Measurements from ENCODE around the gene ELL.

DNA sequence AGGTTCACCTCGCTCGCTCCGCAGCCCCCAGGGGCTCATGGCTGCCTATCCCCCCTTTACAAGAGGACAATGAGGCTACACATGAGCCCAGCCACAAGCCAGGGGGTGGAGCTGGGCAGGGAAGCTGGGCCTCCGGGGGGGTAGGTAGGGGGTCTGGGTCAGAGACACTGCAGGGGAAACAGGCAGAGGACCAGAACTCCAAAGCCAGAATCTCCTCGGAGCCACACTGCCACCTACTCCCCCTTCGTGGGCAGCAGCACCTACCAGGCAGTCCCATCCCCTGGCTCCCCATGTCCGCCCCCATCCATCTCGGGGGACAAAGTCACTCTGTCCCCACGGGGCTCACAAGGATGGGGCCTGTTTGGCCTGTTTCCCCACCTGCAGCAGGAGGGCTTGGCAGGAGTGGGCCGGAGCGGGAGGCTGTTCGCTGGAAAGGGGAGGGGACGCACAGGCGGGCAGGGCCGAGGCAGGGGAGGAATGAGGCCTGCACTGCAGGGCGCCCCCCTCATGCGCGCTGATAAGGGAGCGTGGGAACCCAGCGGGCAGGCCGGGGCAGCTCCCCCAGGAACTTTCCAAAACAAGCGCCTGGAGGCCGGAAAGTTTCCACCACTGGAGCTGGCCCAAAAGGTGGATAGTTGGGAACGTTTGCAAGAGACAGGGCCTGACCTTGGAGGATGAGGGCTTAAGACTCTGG lies 83.4 kb downstream of the ELL start:
- TF ChIP-seq, protein P1, sequence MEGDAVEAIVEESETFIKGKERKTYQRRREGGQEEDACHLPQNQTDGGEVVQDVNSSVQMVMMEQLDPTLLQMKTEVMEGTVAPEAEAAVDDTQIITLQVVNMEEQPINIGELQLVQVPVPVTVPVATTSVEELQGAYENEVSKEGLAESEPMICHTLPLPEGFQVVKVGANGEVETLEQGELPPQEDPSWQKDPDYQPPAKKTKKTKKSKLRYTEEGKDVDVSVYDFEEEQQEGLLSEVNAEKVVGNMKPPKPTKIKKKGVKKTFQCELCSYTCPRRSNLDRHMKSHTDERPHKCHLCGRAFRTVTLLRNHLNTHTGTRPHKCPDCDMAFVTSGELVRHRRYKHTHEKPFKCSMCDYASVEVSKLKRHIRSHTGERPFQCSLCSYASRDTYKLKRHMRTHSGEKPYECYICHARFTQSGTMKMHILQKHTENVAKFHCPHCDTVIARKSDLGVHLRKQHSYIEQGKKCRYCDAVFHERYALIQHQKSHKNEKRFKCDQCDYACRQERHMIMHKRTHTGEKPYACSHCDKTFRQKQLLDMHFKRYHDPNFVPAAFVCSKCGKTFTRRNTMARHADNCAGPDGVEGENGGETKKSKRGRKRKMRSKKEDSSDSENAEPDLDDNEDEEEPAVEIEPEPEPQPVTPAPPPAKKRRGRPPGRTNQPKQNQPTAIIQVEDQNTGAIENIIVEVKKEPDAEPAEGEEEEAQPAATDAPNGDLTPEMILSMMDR (conservative IDR thresholded peaks at IDR 0.05; ENCODE audit: low read depth, low read length), result no peak
- TF ChIP-seq EZH2 (IDR thresholded peaks at IDR 0.05; ENCODE audit: low read length, unreplicated experiment) (no peak), EZH2phosphoT487 (IDR thresholded peaks at IDR 0.05; ENCODE audit: borderline replicate concordance, low read length) (no peak)

Data from PC-3 (cell line).